Fibroblast of lung (primary cell): ENCODE data around the gene KIR3DL3.
"Not testable (repeated sequence)": the region's sequence is repeated elsewhere in the genome, so short reads cannot be mapped to it uniquely, and the experiment has no call there.

Experiments used
- CTCF ChIP-seq, 2 donors: IDR thresholded peaks in 1 of 2; conservative IDR thresholded peaks in 1 of 2; 1 replicate in 1 of 2; 2 replicates in 1 of 2; pipeline ENCODE4 v1.5.1; 2011 to 2012; ENCODE audit warnings: low read length in 2 of 2, control low read depth in 1 of 2, inconsistent platforms in 1 of 2, low read depth in 1 of 2, mild to moderate bottlenecking in 1 of 2
- EZH2 ChIP-seq: IDR thresholded peaks from 2 replicates; pipeline ENCODE4 v1.5.1; 2012; ENCODE audit warnings: low read length, control low read depth, mild to moderate bottlenecking; ENCODE audit errors: missing control alignments

- TF ChIP-seq CTCF (conservative IDR thresholded peaks at IDR 0.05 in 1 of 2, IDR thresholded peaks at IDR 0.05 in 1 of 2; ENCODE audit: low read depth in 1 of 2, low read length in 2 of 2); EZH2: not testable (repeated sequence)
Observed at GRCh38 chr19:54775830-54776229, 51.6 kb downstream of the KIR3DL3 start.
